ENCODE measurements around the gene MGMT. TPM values are rescaled to one million over a fixed set of nuclear protein-coding genes. Genes with fewer than 3 reads are reported as not detected.

Gene MGMT
- total RNA-seq, 1 donor from 2014 or later: 19.4 TPM

GRCh38 chr10:129541748-129542487 lies 74.9 kb downstream of the MGMT start:
- DNase-seq (ENCODE audit: low spot score): no peak

DNA sequence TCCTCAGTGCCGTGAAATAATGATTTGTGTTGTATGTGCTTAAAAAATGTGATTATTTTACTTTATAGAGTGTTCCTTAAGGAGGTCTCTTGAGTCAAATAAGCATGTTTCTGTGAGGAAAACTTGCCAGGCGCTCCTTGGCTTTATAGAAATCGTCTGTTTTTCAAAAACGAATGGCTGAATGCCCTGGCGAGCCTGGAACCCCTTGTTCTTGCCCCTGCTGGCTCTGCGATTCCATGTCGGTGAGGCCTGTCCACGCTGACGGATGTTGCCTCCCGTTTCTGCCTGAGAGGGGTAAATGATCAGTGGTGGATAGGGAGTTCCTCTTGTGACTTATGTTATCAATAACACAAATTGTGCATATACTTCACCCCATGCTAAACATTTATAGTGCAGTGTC lies 75.5 kb downstream of the MGMT start:
- DNase-seq (ENCODE audit: low spot score): no peak

DNA sequence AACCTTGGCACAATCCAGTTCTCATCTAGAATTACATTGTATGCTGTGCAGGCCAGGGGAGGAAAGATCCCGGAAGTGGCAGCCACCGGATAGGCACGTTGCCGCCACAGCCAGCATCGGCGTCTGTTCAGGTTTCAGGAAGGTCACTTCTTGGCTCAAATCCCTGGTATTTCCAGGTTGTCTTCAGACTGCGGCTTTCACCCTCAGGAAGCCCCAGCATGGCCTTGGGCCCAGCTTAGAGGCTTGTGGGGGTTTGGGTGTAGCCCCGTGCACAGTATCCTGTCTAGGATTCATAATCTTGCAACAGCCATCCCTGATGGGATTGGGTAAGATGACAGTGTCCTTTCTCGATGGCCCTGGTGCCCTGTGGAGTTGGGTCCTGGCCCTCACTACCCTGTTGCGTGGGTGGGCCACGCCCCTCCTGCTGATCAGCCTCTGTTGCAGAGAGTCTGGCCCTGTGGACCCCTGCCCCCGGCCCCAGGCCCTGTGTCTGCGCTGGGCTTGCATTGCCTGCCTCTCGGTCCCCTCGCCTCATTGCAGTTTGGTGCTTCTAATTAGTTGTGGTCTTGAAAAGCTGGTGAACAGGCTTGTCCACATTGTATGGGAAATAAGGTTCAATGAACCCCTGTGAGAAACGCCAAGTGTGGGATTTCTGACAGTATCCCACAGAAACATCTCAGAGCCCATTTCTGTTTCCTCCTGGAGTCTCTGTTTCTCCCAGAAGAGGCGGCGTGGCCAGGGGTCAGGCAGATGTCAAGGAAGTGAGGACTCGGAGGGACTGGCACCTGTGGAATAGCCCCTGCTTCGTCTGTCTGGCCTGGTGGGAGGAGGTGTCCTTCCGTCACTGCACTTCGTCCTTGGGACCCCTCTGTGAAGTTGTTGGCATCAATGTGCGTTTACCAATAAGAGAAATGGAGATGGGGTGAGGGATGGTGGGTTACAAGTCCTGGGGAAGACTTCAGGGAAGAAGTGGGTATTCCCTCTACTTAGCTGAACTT lies 77.5 kb downstream of the MGMT start:
- no peak for DNase-seq (ENCODE audit: low spot score)

GRCh38 chr10:129545261-129545660 lies 78.2 kb downstream of the MGMT start:
- DNase-seq (ENCODE audit: low spot score): no peak

- no peak for DNase-seq (ENCODE audit: low spot score)
These were observed 79.1 kb downstream of the MGMT start for GRCh38 chr10:129546106-129546505.

DNA sequence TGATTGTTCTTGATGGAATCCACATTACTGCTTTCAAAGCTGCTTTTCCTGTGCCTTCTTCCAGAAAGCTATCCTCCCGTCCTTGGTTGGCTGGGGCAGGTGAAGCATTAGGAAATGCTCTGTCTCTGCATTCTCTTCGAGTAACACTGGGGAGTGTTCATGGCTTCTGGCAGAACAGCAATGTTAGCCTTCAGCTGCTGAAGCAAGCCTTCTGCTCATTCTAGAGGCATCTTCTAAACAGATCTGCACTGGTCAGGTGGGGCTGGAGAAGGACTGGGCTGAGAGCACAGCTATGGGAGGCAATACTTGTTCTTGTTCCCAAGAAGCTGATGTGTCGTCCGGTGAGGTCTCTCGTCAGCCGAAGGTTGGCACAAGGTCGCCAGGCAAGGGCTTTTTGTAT lies 80.6 kb downstream of the MGMT start:
- no peak for DNase-seq (ENCODE audit: low spot score)

- no peak for DNase-seq (ENCODE audit: low spot score)
These were observed 81.6 kb downstream of the MGMT start for GRCh38 chr10:129548600-129548999.

- no peak for DNase-seq (ENCODE audit: low spot score)
These were observed 83.0 kb downstream of the MGMT start for GRCh38 chr10:129550076-129550475.

- no peak for DNase-seq (ENCODE audit: low spot score)
These were observed 83.6 kb downstream of the MGMT start for GRCh38 chr10:129550658-129551057.

GRCh38 chr10:129552119-129552518 lies 85.1 kb downstream of the MGMT start:
- no peak for DNase-seq (ENCODE audit: low spot score)

DNA sequence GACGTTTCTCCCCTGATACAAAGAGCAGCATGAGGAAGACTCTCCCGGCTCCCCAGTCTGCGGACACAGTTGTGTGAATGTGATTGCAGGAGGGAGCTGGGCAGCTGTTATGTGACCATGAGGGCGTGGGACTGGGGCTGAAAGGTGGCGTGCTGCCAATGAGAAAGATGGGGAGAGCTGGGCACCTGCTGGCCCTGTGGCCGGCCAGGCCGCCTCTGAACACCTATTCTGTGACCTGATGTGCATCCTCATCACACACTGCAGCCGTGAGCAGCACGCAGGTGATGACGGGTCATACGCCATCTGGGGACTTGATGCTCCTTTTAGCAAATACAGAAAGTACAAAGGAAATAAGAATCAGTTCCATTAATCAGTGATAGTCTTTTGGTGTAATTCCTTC lies 86.9 kb downstream of the MGMT start:
- no peak for DNase-seq (ENCODE audit: low spot score)

- DNase-seq (ENCODE audit: low spot score): no peak
These were observed 89.3 kb downstream of the MGMT start for GRCh38 chr10:129556316-129556715.

GRCh38 chr10:129560361-129560760 lies 93.3 kb downstream of the MGMT start:
- DNase-seq (ENCODE audit: low spot score): no peak

DNA sequence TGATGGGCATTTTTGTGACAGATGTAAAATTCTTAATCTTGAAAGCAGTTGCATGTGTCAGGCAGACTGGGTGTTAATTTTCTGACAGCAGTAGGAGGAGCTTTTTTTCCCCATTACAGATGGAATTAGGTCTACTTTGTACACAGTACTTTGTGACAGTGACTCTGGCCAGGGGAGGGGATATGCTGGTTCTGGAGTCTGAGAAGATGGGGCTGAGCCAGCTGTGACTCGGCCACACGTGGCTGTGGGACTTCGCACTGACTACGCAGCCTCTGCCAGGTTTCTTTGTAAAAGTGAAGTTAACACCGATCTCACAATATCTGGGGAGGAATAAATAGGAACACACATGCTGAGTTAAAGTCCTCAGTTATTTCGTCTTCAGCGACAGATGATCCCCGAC lies 95.4 kb downstream of the MGMT start:
- DNase-seq (ENCODE audit: low spot score): no peak

DNA sequence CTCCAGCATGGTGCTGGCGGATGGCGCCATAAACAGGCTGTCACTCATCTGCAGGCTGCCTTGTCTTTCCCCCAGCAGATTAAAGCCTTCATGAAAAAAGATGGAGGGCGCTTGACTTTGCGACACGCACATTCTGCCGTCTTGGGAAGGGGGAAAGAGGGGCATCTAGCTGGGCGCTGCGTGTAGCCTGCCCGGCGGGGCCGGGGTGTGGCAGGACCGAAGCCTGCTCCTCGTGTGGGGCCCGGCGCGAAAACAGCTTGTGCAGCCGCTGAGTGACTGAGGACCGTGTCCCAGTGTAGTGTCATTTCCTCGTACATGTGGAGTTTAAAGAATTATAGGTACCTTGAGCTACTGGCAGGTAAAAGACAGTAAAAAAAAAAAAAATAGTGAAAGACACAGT lies 97.9 kb downstream of the MGMT start:
- DNase-seq (ENCODE audit: low spot score): no peak

- no peak for DNase-seq (ENCODE audit: low spot score)
These were observed 101.7 kb downstream of the MGMT start for GRCh38 chr10:129568583-129569344.

GRCh38 chr10:129570185-129570584 lies 103.1 kb downstream of the MGMT start:
- DNase-seq (ENCODE audit: low spot score): no peak

DNA sequence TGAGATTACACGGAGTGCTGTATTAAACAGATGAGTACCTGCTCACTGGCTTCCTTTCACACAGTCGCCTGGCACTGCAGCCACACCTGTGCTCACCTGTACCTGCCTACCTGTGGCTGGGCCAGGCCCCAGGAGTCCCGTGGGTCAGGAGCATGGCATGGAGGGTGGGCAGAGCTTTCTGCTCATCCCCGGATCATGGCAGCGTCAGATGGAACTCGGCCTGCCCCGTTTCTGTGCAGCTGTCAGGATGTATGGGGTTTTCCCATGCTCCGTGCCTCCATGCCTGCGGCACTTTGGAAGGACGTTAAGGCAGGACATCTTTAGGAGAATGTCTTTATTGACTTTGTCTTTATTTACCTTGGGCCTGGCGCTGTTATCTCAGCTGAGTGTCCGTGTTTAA lies 112.2 kb downstream of the MGMT start:
- no peak for DNase-seq (ENCODE audit: low spot score)

DNA sequence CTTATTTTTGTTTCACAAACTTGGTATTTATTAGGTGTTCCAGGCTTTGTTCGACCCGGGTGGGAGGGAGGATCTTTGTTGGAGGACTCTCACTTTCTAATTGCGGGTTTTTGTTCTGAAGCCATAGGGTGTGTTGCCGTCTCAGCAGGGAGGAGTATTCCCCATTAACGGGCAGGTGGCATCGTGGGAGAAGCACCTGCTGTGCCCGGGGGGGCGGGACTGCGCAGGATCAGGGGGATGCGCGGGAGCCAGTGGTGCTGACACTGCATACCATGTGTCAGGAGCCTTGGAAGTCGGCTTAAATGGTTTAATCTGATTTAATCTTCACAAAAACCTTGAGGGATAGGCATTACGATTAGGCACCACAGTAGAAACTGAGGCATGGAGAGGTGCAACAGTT lies 113.0 kb downstream of the MGMT start:
- DNase-seq (ENCODE audit: low spot score): no peak

DNA sequence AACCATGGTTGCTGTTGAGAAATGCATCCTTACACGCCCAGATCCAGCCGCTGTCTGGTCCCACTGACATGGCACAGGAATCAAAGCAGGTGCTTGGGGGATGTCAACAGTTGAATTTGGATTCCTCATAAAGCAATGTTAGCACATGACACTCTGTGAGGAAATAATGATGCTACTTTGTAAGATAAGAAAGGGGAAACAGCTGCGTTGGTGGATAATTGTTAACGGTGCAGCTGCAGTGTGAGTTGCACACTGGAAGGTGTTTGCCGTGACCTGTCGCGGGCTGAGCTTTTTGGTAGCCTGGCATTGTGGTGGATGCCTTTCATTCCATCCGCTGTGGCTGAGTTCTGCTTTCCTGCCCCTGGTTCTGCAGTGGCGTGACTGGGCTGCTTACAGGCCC lies 113.9 kb downstream of the MGMT start:
- no peak for DNase-seq (ENCODE audit: low spot score)

DNA sequence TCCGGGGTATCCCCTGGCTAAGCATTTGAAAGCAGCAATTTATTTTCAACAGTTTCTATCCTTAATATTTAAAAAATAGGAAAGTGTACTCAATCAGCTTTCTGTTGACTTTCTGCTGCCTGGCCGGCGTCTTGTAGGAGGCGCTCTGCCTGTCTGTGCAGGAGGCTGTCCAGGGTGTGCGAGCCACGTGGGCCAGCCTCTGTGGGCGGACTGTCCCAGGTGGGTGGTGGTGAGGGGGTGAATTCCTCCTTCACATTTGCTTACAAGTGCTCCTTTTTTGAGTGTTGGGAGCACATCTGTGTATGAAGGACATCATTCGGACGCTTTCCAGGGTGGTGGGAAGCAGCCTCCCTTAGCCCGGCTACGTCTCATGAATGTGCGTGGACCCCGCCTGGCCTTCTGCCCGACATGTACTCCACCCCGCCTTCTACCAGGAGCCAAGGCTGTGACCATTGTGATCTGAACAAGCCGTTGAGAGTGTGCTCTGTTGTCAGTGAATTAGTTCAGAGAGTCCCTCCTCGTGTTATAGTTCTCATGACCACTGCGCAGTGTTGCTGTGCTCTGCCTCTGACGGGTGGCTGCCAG lies 114.9 kb downstream of the MGMT start:
- DNase-seq (ENCODE audit: low spot score): no peak

DNA sequence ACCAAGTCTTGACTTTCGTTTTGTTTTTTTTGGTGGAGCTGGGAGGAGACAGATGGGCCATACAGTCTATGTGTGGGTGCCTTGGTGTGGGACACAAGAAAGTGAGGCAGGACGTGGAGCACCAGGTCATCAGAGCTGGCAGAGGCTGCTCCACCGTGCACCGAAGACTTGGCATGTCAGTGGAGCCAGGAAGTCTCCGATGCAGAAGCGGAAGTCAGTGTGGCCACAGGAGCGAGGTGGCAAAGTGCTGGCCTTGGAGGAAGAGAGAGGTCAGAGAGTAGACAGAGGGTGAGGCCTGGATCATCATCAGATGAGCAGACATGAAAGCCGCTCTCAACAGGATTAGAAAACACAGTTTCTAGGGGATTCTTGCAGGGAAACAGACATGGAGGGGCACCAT lies 116.8 kb downstream of the MGMT start:
- DNase-seq (ENCODE audit: low spot score): no peak
